K562 (cell line): ENCODE measurements around the gene ZNF358. TPM values are rescaled to one million over a fixed set of nuclear protein-coding genes. Genes with fewer than 3 reads are reported as not detected.

Source experiments
- ATAC-seq: fragments of 200-7000 bp; cut with Tn5 transposase; 3 replicates; pipeline ENCODE4 v1.9.1; 2020; ENCODE audit warnings: moderate library complexity
- BruUV-seq: library from RNA; stranded (reverse); fragments of 400-500 nt; replicated peaks from 2 replicates; lab custom pipeline; 2021; lab: Mats Ljungman, UMichigan
- CTCF ChIA-PET: fragments of 300-600 bp; formaldehyde crosslinking; extraction: SDS; loops from one replicate; lab custom pipeline; 2021; ENCODE audit warnings: low intra/inter-chr PET ratio; lab: Yijun Ruan, JAX
- POLR2A ChIA-PET: fragments of 300-600, 350-650 bp; sonication (Branson Sonifier 250); formaldehyde crosslinking; extraction: SDS; loops from one replicate; lab custom pipeline; 2021; ENCODE audit warnings: antibody characterized with exemption, inconsistent platforms; lab: Yijun Ruan, JAX
- DNase-seq, 4 experiments: peaks; one replicate each; pipeline versions ENCODE4 v3.0.0 to v3.0.0-alpha.2; 2011 to 2018; ENCODE audit warnings: low spot score in 3 of 4, mixed read lengths in 3 of 4; ENCODE audit errors: extremely low read depth in 1 of 4
- FAIRE-seq: peaks from 2 replicates; lab custom pipeline; 2011; peaks lifted over from hg19 to GRCh38; lab: Jason Lieb, UNC
- H2AFZ ChIP-seq: 2 replicates; pipeline ENCODE4 v1.6.0; 2011; ENCODE audit warnings: low read depth, low read length, control low read depth, inconsistent platforms
- H3K27ac ChIP-seq: fragments of 200-600 bp; 3 replicates; pipeline ENCODE4 v1.8.0; 2011; ENCODE audit warnings: low read depth, mild to moderate bottlenecking, control low read depth, inconsistent platforms, low read length, moderate library complexity, mixed read lengths; ENCODE audit errors: extremely low read depth
- H3K27me3 ChIP-seq, 2 experiments: fragments of 300-600 bp in 1 of 2; 2 replicates in 1 of 2; 3 replicates in 1 of 2; pipeline versions ENCODE4 v1.6.0 to v1.8.0; 2011; ENCODE audit warnings: inconsistent platforms in 2 of 2, low read length in 2 of 2, mild to moderate bottlenecking in 1 of 2, mixed read lengths in 1 of 2, moderate library complexity in 1 of 2; ENCODE audit not compliant: control insufficient read depth in 2 of 2, insufficient read depth in 2 of 2
- H3K36me3 ChIP-seq: fragments of 300-600 bp; 3 replicates; pipeline ENCODE4 v1.8.0; 2011; ENCODE audit warnings: mild to moderate bottlenecking, low read length, inconsistent platforms; ENCODE audit not compliant: control insufficient read depth, insufficient read depth
- H3K4me1 ChIP-seq, 2 experiments: fragments of 200-600 bp in 1 of 2; replicated peaks in 1 of 2; 2 replicates in 1 of 2; 3 replicates in 1 of 2; pipeline versions ENCODE4 v1.5.1 to v1.8.0; 2011; ENCODE audit warnings: inconsistent platforms in 2 of 2, low read length in 2 of 2, mild to moderate bottlenecking in 1 of 2, mixed read lengths in 1 of 2, moderate library complexity in 1 of 2; ENCODE audit not compliant: control insufficient read depth in 2 of 2, insufficient read depth in 2 of 2
- H3K4me2 ChIP-seq: 2 replicates; pipeline ENCODE4 v1.6.1; 2011; ENCODE audit warnings: low read length, control low read depth, inconsistent platforms, mixed read lengths; ENCODE audit not compliant: insufficient read depth
- H3K4me3 ChIP-seq: fragments of 200-600 bp; sonication (generic), shearing (Covaris generic); 2 replicates; pipeline ENCODE4 v1.5.1; 2016; ENCODE audit warnings: control low read depth, inconsistent platforms
- H3K79me2 ChIP-seq: fragments of 200-600 bp; 3 replicates; pipeline ENCODE4 v1.8.0; 2011; ENCODE audit warnings: low read length, inconsistent platforms; ENCODE audit not compliant: control insufficient read depth, insufficient read depth
- H3K9ac ChIP-seq, 2 experiments: 2 replicates each; pipeline versions ENCODE4 v1.6.0 to v1.6.1; 2011; ENCODE audit warnings: low read depth in 2 of 2, low read length in 2 of 2, control low read depth in 1 of 2, inconsistent platforms in 1 of 2, mild to moderate bottlenecking in 1 of 2, mixed read lengths in 1 of 2; ENCODE audit not compliant: insufficient read depth in 1 of 2
- H3K9me1 ChIP-seq: one replicate; pipeline ENCODE4 v1.6.0; 2011; ENCODE audit warnings: inconsistent platforms, mild to moderate bottlenecking, low read length, moderate library complexity; ENCODE audit not compliant: control insufficient read depth, insufficient read depth
- H3K9me3 ChIP-seq: replicated peaks from 2 replicates; pipeline ENCODE4 v1.5.1; 2011; ENCODE audit warnings: low read depth, low read length, inconsistent platforms; ENCODE audit not compliant: control insufficient read depth, insufficient read depth
- H4K20me1 ChIP-seq: replicated peaks from 2 replicates; pipeline ENCODE4 v1.6.1; 2011; ENCODE audit warnings: low read length, inconsistent platforms, mixed read lengths; ENCODE audit not compliant: control insufficient read depth, insufficient read depth
- CHCHD3 ChIP-seq: fragments of 250-450 bp; sonication (Bioruptor Pico); IDR thresholded peaks from 2 replicates; pipeline ENCODE4 v2.1.2; 2022; ENCODE audit warnings: mild to moderate bottlenecking
- ELK1 ChIP-seq: sonication (generic); formaldehyde crosslinking; IDR thresholded peaks from 2 replicates; pipeline ENCODE4 v1.8.1; 2022; ENCODE audit warnings: missing genetic modification reagents
- FOS ChIP-seq: IDR thresholded peaks from 3 replicates; pipeline ENCODE4 v1.6.1; 2011; ENCODE audit not compliant: insufficient read length; ENCODE audit errors: extremely low read depth
- KAT7 ChIP-seq: sonication (generic); formaldehyde crosslinking; IDR thresholded peaks from 2 replicates; pipeline ENCODE4 v1.8.0; 2022; ENCODE audit warnings: missing genetic modification reagents, mild to moderate bottlenecking, borderline replicate concordance
- MLLT1 ChIP-seq, 2 experiments: fragments of 450-650 bp; IDR thresholded peaks; 2 replicates each; pipeline ENCODE4 v1.6.1; 2016
- RUNX1 ChIP-seq: sonication (generic); IDR thresholded peaks from 2 replicates; pipeline ENCODE4 v1.6.1; 2016; ENCODE audit warnings: antibody characterized with exemption, low read depth
- SUPT5H ChIP-seq: fragments of 450-650 bp; IDR thresholded peaks from 2 replicates; pipeline ENCODE4 v1.6.1; 2016
- ZBTB17 ChIP-seq: fragments of 450-650 bp; formaldehyde crosslinking; IDR thresholded peaks from 2 replicates; pipeline ENCODE4 v1.4.0; 2020; ENCODE audit warnings: mild to moderate bottlenecking
- ZNF175 ChIP-seq: fragments of 200-800 bp; sonication (Bioruptor generic); IDR thresholded peaks from 2 replicates; pipeline ENCODE4 v1.6.1; 2016; ENCODE audit warnings: low read depth, mild to moderate bottlenecking, missing genetic modification characterization, missing compliant biosample characterization
- ZNF584 ChIP-seq: fragments of 200-800 bp; sonication (Bioruptor generic); IDR thresholded peaks from 2 replicates; pipeline ENCODE4 v1.6.1; 2016; ENCODE audit warnings: low read depth, mild to moderate bottlenecking, missing genetic modification characterization, missing compliant biosample characterization
- WGBS: fragments of 100-300 bp; shearing (Covaris generic); methylation state at CpG from one replicate; pipeline ENCODE4 v1.1.6; 2016; ENCODE audit warnings: low coverage, mixed read lengths; ENCODE audit not compliant: insufficient coverage; ENCODE audit errors: missing lambda C conversion rate; 5-methylcytosine and 5-hydroxymethylcytosine counted together
- in situ Hi-C: fragments of 300-500 bp; cut with MboI; formaldehyde crosslinking; loops from 4 replicates; pipeline ENCODE4 v1.15.0; 2018; ENCODE audit warnings: inconsistent platforms, mixed read lengths
- intact Hi-C: fragments of 100-400 bp; cut with micrococcal nuclease; formaldehyde crosslinking; loops from 2 replicates; pipeline ENCODE4 v1.14.2; 2022
- polyA plus RNA-seq, 8 experiments: library from polyadenylated mRNA; depleted of rRNA in 4 of 8; stranded (reverse) in 5 of 8; unstranded in 3 of 8; fragments of >200 nt; fragmentation: Nextera tagmentation in 2 of 8; fragmentation: Illumina TruSeq in 1 of 8; extraction: Ambion mirVana in 2 of 8; extraction: Trizol in 1 of 8; gene quantifications; 2 replicates each; pipeline versions ENCODE4 v1.2.1 to v1.2.3, GENCODE V29; 2011 to 2014; ENCODE audit warnings: inconsistent platforms in 1 of 8, missing spikeins in 1 of 8
- total RNA-seq, 7 experiments: library from RNA; depleted of rRNA in 6 of 7; stranded (reverse); fragments of >200 nt in 6 of 7; fragmentation: Illumina TruSeq in 2 of 7; extraction: Trizol in 2 of 7; gene quantifications; 2 replicates each; pipeline versions ENCODE4 v1.2.1 to v1.2.3, GENCODE V29; 2011 to 2021; ENCODE audit warnings: low replicate concordance in 1 of 7
- TF ChIP-seq, protein P1 (sequence below), 3 experiments: fragments of 200-800 bp in 1 of 3; sonication (Bioruptor generic) in 1 of 3; sonication (generic) in 1 of 3; formaldehyde crosslinking in 1 of 3; IDR thresholded peaks; 2 replicates each; pipeline versions ENCODE4 v1.6.1 to v1.8.0; 2016 to 2022; ENCODE audit warnings: mild to moderate bottlenecking in 2 of 3, missing compliant biosample characterization in 2 of 3, missing genetic modification characterization in 2 of 3, missing genetic modification reagents in 1 of 3
- TF ChIP-seq, protein P2 (sequence below), 2 experiments: fragments of 450-650 bp; IDR thresholded peaks; 2 replicates each; pipeline ENCODE4 v1.6.1; 2018; ENCODE audit warnings: mild to moderate bottlenecking in 2 of 2, low read depth in 1 of 2; ENCODE audit not compliant: partially characterized antibody in 2 of 2
- TF ChIP-seq, protein P3 (sequence below): sonication (generic); IDR thresholded peaks from 2 replicates; pipeline ENCODE4 v1.6.1; 2016

The ZNF358 gene
- total and polyA plus RNA-seq, 9 of the 15 experiments (the other 6 are each of a cell fraction or from before 2014, with no cell fraction given) = 0.04 to 17.2 (median 4.9) TPM

GRCh38 chr19:7541828-7542443 lies 26.0 kb downstream of the ZNF358 start:
- Histone ChIP-seq H3K9ac (peak overlapping the region in 1 of 2 experiments; percentile 69; a peak in 1 of 4 replicates), H2AFZ (no peak overlapping the region), H3K36me3 (peaks cover 13% of the 10 kb centered on the region; the same call in 1 of the 3 replicates), H3K9me3 (no peaks in the 10 kb centered on the region), H3K79me2 (no peaks in the 10 kb centered on the region), H3K9me1 (no peaks in the 10 kb centered on the region), H3K27me3 (no peaks in the 10 kb centered on the region), H4K20me1 (no peaks in the 10 kb centered on the region), H3K4me2 (no peak overlapping the region), H3K27ac (no peak overlapping the region), H3K4me1 (peaks cover 5 to 38% of the 10 kb centered on the region in 2 experiments; a peak in 3 of 5 replicates), H3K4me3 (no peak overlapping the region)
- ChIA-PET POLR2A (no interaction called here), CTCF (no interaction called here)
- FAIRE-seq = no peak
- BruUV-seq = no TSS peak
- in situ Hi-C loops (no loop called here), intact Hi-C loops (no loop called here)
- no peak for ATAC-seq
- no peak for DNase-seq
- 89% methylated on average over 9 of the region's 11 CpGs for WGBS
- TF ChIP-seq RUNX1 (no peak), CHCHD3 (no peak), SUPT5H (no peak), FOS (no peak), ELK1 (CRISPR knock-in tag) (no peak), MLLT1 (IDR thresholded peaks at IDR 0.05) (peak in 1 of 2 experiments; percentile 66; a peak in 1 of 4 replicates), ZNF584 (CRISPR knock-in tag) (no peak), ZNF175 (CRISPR knock-in tag) (no peak), KAT7 (no peak), ZBTB17 (peak; percentile 94)
- TF ChIP-seq, protein P1, sequence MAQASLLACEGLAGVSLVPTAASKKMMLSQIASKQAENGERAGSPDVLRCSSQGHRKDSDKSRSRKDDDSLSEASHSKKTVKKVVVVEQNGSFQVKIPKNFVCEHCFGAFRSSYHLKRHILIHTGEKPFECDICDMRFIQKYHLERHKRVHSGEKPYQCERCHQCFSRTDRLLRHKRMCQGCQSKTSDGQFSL (CRISPR knock-in tag; IDR thresholded peaks at IDR 0.05) = no peak
- TF ChIP-seq, protein P1 (tag; IDR thresholded peaks at IDR 0.05) = no peak
- TF ChIP-seq, protein P2, sequence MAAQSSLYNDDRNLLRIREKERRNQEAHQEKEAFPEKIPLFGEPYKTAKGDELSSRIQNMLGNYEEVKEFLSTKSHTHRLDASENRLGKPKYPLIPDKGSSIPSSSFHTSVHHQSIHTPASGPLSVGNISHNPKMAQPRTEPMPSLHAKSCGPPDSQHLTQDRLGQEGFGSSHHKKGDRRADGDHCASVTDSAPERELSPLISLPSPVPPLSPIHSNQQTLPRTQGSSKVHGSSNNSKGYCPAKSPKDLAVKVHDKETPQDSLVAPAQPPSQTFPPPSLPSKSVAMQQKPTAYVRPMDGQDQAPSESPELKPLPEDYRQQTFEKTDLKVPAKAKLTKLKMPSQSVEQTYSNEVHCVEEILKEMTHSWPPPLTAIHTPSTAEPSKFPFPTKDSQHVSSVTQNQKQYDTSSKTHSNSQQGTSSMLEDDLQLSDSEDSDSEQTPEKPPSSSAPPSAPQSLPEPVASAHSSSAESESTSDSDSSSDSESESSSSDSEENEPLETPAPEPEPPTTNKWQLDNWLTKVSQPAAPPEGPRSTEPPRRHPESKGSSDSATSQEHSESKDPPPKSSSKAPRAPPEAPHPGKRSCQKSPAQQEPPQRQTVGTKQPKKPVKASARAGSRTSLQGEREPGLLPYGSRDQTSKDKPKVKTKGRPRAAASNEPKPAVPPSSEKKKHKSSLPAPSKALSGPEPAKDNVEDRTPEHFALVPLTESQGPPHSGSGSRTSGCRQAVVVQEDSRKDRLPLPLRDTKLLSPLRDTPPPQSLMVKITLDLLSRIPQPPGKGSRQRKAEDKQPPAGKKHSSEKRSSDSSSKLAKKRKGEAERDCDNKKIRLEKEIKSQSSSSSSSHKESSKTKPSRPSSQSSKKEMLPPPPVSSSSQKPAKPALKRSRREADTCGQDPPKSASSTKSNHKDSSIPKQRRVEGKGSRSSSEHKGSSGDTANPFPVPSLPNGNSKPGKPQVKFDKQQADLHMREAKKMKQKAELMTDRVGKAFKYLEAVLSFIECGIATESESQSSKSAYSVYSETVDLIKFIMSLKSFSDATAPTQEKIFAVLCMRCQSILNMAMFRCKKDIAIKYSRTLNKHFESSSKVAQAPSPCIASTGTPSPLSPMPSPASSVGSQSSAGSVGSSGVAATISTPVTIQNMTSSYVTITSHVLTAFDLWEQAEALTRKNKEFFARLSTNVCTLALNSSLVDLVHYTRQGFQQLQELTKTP (IDR thresholded peaks at IDR 0.05; ENCODE audit: low read depth in 1 of 2, partially characterized antibody in 2 of 2) = no peak
- TF ChIP-seq, protein P3, sequence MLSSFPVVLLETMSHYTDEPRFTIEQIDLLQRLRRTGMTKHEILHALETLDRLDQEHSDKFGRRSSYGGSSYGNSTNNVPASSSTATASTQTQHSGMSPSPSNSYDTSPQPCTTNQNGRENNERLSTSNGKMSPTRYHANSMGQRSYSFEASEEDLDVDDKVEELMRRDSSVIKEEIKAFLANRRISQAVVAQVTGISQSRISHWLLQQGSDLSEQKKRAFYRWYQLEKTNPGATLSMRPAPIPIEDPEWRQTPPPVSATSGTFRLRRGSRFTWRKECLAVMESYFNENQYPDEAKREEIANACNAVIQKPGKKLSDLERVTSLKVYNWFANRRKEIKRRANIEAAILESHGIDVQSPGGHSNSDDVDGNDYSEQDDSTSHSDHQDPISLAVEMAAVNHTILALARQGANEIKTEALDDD = no peak
